Measurements from ENCODE around the gene NDUFA7.

- TF ChIP-seq ESRRG (CRISPR knock-in tag; IDR thresholded peaks at IDR 0.05) (no peak), CREB5 (CRISPR knock-in tag; IDR thresholded peaks at IDR 0.05; ENCODE audit: low read depth) (no peak)
Measured at GRCh38 chr19:8308891-8309291, 12.3 kb downstream of the NDUFA7 start.

All from SK-N-SH treated with all-trans-retinoic acid at 6 μM for 48 hours (cell line).